Measurements from ENCODE around the gene TEC. TPM values are rescaled to one million over a fixed set of nuclear protein-coding genes. Genes with fewer than 3 reads are reported as not detected.
A peak's percentile ranks its signal among the peaks of the same experiment; 100 is the strongest.

The TEC gene
- total and polyA plus RNA-seq, 9 of the 15 experiments (the other 6 are each of a cell fraction or from before 2014, with no cell fraction given): 5.3 to 14.7 (median 8.8) TPM

GRCh38 chr4:48205107-48205506 is 64.5 kb downstream of the TEC start:
- Histone ChIP-seq H3K79me2 (ENCODE audit: control insufficient read depth, insufficient read depth, low read length) (peaks cover 74% of the 10 kb centered on the region), H3K9me3 (replicated peaks; ENCODE audit: control insufficient read depth, insufficient read depth, low read depth, low read length) (no peaks in the 10 kb centered on the region), H3K36me3 (ENCODE audit: control insufficient read depth, insufficient read depth, low read length) (peaks cover 10% of the 10 kb centered on the region; the same call in 1 of the 3 replicates), H3K4me1 (replicated peaks in 1 of 2; ENCODE audit: control insufficient read depth in 2 of 2, insufficient read depth in 2 of 2, low read length in 2 of 2) (peaks cover 31 to 53% of the 10 kb centered on the region in 2 experiments), H3K9ac (ENCODE audit: insufficient read depth in 1 of 2, low read depth in 2 of 2, low read length in 2 of 2) (peak overlapping the region in 1 of 2 experiments; percentile 53; a peak in 1 of 4 replicates), H4K20me1 (replicated peaks; ENCODE audit: control insufficient read depth, insufficient read depth, low read length) (no peaks in the 10 kb centered on the region), H3K9me1 (ENCODE audit: control insufficient read depth, insufficient read depth, low read length) (peaks cover 3% of the 10 kb centered on the region), H3K4me2 (ENCODE audit: insufficient read depth, low read length) (no peak overlapping the region), H3K4me3 (no peak overlapping the region), H3K27ac (ENCODE audit: extremely low read depth, low read depth, low read length) (peak overlapping the region; percentile 61; the same call in 2 of the 3 replicates), H3K27me3 (ENCODE audit: control insufficient read depth in 2 of 2, insufficient read depth in 2 of 2, low read length in 2 of 2) (no peaks in the 10 kb centered on the region), H2AFZ (ENCODE audit: low read depth, low read length) (no peak overlapping the region)
- intact Hi-C loops (cut with micrococcal nuclease): loop anchor here (2.0 kb wide), 1 partner anchor 38 kb away; no protein-coding TSS in a partner anchor
- no TSS peak for BruUV-seq (replicated peaks)
- peak; percentile 15 for ATAC-seq
- 49% methylated on average over 2 of the region's 2 CpGs for WGBS (ENCODE audit: insufficient coverage, low coverage, missing lambda C conversion rate)
- in situ Hi-C loops (cut with MboI): no loop called here
- POLR2A ChIA-PET: interaction anchor here (1.0 to 1.7 kb wide), 3 partner anchors 8 to 12 kb away, joined by 3 to 5 read pairs (median 4); no protein-coding TSS in a partner anchor
- CTCF ChIA-PET (ENCODE audit: low intra/inter-chr PET ratio): no interaction called here
- DNase-seq (ENCODE audit: extremely low read depth in 1 of 4, low spot score in 3 of 4): peak in 1 of 4 experiments; percentile 49
- FAIRE-seq: no peak
- 0 out of 2 replicates have a peak, but pooled peaks have one; percentile 20 for TF ChIP-seq DMBX1 (CRISPR knock-in tag; IDR thresholded peaks at IDR 0.05; ENCODE audit: borderline replicate concordance)
- no peak for TF ChIP-seq CBFA2T3 (IDR thresholded peaks at IDR 0.05)
- TF ChIP-seq HMGN3 (IDR thresholded peaks at IDR 0.05; ENCODE audit: borderline replicate concordance, extremely low read depth, insufficient read length, low read depth, low read length): no peak
- no peak for TF ChIP-seq AFF4 (CRISPR knock-in tag; IDR thresholded peaks at IDR 0.05)
- TF ChIP-seq DDX20 (tag; IDR thresholded peaks at IDR 0.05; ENCODE audit: low read depth): no peak
- TF ChIP-seq ZNF134 (CRISPR knock-in tag; conservative IDR thresholded peaks at IDR 0.05): no peak
- TF ChIP-seq ZNF699 (CRISPR knock-in tag; IDR thresholded peaks at IDR 0.05; ENCODE audit: insufficient replicate concordance): no peak
- TF ChIP-seq TCF7 (IDR thresholded peaks at IDR 0.05; ENCODE audit: borderline replicate concordance): no peak
- no peak for TF ChIP-seq ZNF77 (CRISPR knock-in tag; IDR thresholded peaks at IDR 0.05)
- no peak for TF ChIP-seq ZBTB34 (CRISPR knock-in tag; IDR thresholded peaks at IDR 0.05)
- no peak for TF ChIP-seq ARID2 (IDR thresholded peaks at IDR 0.05)
- no peak for TF ChIP-seq STAG1 (CRISPR knock-in tag; IDR thresholded peaks at IDR 0.05; ENCODE audit: borderline replicate concordance)
- no peak for TF ChIP-seq NFE2L1 (tag; IDR thresholded peaks at IDR 0.05; ENCODE audit: borderline replicate concordance, low read depth)
- TF ChIP-seq BACH1 (tag; IDR thresholded peaks at IDR 0.05): no peak
- peak in 2 of 3 experiments; percentile 5 to 20; a peak in 2 of 6 replicates for TF ChIP-seq CTCF (IDR thresholded peaks at IDR 0.05 in 2 of 3, conservative IDR thresholded peaks at IDR 0.05 in 1 of 3; ENCODE audit: insufficient read depth in 2 of 3, low read depth in 1 of 3, low read length in 3 of 3)

Measured in K562 (cell line).